ENCODE results near the gene SSBP3.

SSBP3 gene

GRCh38 chr1:54225378-54225777 lies 180.8 kb downstream of the SSBP3 start:
- in situ Hi-C loops (cut with MboI; ENCODE audit: low sequenced_read_pairs, unreplicated experiment), result no loop called here
- TF ChIP-seq CTCF (IDR thresholded peaks at IDR 0.05; ENCODE audit: borderline replicate concordance, control extremely low read depth, extremely low read depth, insufficient read depth, missing control alignments), result no peak
- no peak for DNase-seq (ENCODE audit: low spot score)

- no peak for DNase-seq (ENCODE audit: low spot score)
- TF ChIP-seq CTCF (IDR thresholded peaks at IDR 0.05; ENCODE audit: borderline replicate concordance, control extremely low read depth, extremely low read depth, insufficient read depth, missing control alignments), result no peak
- in situ Hi-C loops (cut with MboI; ENCODE audit: low sequenced_read_pairs, unreplicated experiment), result no loop called here
Observed at GRCh38 chr1:54224233-54224632, 182.0 kb downstream of the SSBP3 start.

- no peak for TF ChIP-seq CTCF (IDR thresholded peaks at IDR 0.05; ENCODE audit: borderline replicate concordance, control extremely low read depth, extremely low read depth, insufficient read depth, missing control alignments)
- in situ Hi-C loops (cut with MboI; ENCODE audit: low sequenced_read_pairs, unreplicated experiment), result no loop called here
- DNase-seq (ENCODE audit: low spot score), result no peak
Observed at GRCh38 chr1:54223441-54224202, 182.6 kb downstream of the SSBP3 start.

- in situ Hi-C loops (cut with MboI; ENCODE audit: low sequenced_read_pairs, unreplicated experiment), result no loop called here
- TF ChIP-seq CTCF (IDR thresholded peaks at IDR 0.05; ENCODE audit: borderline replicate concordance, control extremely low read depth, extremely low read depth, insufficient read depth, missing control alignments), result no peak
- no peak for DNase-seq (ENCODE audit: low spot score)
Observed at GRCh38 chr1:54222711-54223110, 183.5 kb downstream of the SSBP3 start.

- DNase-seq (ENCODE audit: low spot score), result no peak
- no peak for TF ChIP-seq CTCF (IDR thresholded peaks at IDR 0.05; ENCODE audit: borderline replicate concordance, control extremely low read depth, extremely low read depth, insufficient read depth, missing control alignments)
- in situ Hi-C loops (cut with MboI; ENCODE audit: low sequenced_read_pairs, unreplicated experiment), result no loop called here
Observed at GRCh38 chr1:54221867-54222484, 184.2 kb downstream of the SSBP3 start.

GRCh38 chr1:54221113-54221834 lies 184.9 kb downstream of the SSBP3 start:
- no peak for TF ChIP-seq CTCF (IDR thresholded peaks at IDR 0.05; ENCODE audit: borderline replicate concordance, control extremely low read depth, extremely low read depth, insufficient read depth, missing control alignments)
- DNase-seq (ENCODE audit: low spot score), result no peak
- in situ Hi-C loops (cut with MboI; ENCODE audit: low sequenced_read_pairs, unreplicated experiment), result no loop called here

Measured in GM13976 (cell line).